HG03095 (cell line): ENCODE measurements around the gene YIF1B.

Source experiments
- ATAC-seq: cut with Tn5 transposase; IDR thresholded peaks from one replicate; pipeline ENCODE4 v1.9.1; 2021; ENCODE audit warnings: moderate library complexity; ENCODE audit not compliant: unreplicated experiment

Gene YIF1B

GRCh38 chr19:38335949-38336637, 20.3 kb upstream of the YIF1B start:
- ATAC-seq: peak; percentile 59

- ATAC-seq: no peak
Measured at GRCh38 chr19:38333245-38333644, 17.5 kb upstream of the YIF1B start.

GRCh38 chr19:38331728-38332127, 16.0 kb upstream of the YIF1B start:
- no peak for ATAC-seq

GRCh38 chr19:38329651-38330050, 13.9 kb upstream of the YIF1B start:
- ATAC-seq: no peak

- ATAC-seq: no peak
Measured at GRCh38 chr19:38326591-38326990, 10.8 kb upstream of the YIF1B start.

- no peak for ATAC-seq
Measured at GRCh38 chr19:38324431-38324830, 8.7 kb upstream of the YIF1B start.

GRCh38 chr19:38323291-38323690, 7.5 kb upstream of the YIF1B start:
- no peak for ATAC-seq

- ATAC-seq: no peak
Measured at GRCh38 chr19:38321646-38322196, 6.0 kb upstream of the YIF1B start.

- no peak for ATAC-seq
Measured at GRCh38 chr19:38320969-38321339, 5.2 kb upstream of the YIF1B start.

GRCh38 chr19:38319421-38320258, 3.9 kb upstream of the YIF1B start, which contains the start of gene KCNK6:
TSS of gene KCNK6 (plus strand) at chr19:38319845. CDS start at chr19:38319951, 106 bp downstream.
- no peak for ATAC-seq

- ATAC-seq: no peak
Measured at GRCh38 chr19:38318660-38319059, 2.9 kb upstream of the YIF1B start.

- ATAC-seq: no peak
Measured at GRCh38 chr19:38317104-38317612, 1.4 kb upstream of the YIF1B start.

GRCh38 chr19:38316477-38317067, 825 bp upstream of the YIF1B start:
- ATAC-seq: no peak

GRCh38 chr19:38310986-38311385, 4.8 kb downstream of the YIF1B start:
- ATAC-seq: no peak

- no peak for ATAC-seq
Measured at GRCh38 chr19:38310279-38310670, 5.5 kb downstream of the YIF1B start.

- ATAC-seq: no peak
Measured at GRCh38 chr19:38309615-38310278, 6.0 kb downstream of the YIF1B start.

- no peak for ATAC-seq
Measured at GRCh38 chr19:38308926-38309614, 6.7 kb downstream of the YIF1B start.

GRCh38 chr19:38308006-38308766, 7.6 kb downstream of the YIF1B start:
- no peak for ATAC-seq

GRCh38 chr19:38307597-38307996, 8.2 kb downstream of the YIF1B start:
- no peak for ATAC-seq

- ATAC-seq: no peak
Measured at GRCh38 chr19:38307076-38307475, 8.7 kb downstream of the YIF1B start.
